Astrocyte of the hippocampus (primary cell): ENCODE measurements around the gene CCDC177.

ENCODE experiments used
- DNase-seq: peaks from one replicate; pipeline ENCODE4 v3.0.0; 2011; ENCODE audit warnings: low read depth, low spot score

The CCDC177 gene

DNA sequence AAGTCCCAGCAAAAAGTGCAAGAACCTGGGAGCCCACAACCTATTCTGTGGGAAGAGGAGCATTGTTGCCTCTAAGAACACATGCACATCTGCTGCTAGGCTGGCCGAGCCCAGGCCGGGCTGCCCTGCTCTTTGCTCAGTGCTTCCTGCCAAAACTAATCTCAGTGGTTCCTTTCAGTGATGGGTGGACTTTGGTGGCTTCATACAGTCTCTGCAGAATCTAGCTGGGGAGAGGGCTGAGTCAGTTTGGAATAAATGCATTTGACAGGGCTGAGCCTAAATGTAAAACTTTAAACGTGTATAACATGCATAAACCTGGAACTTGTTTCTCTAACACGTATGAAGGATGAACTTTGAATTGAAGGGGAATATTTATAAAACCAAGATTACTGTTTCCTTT is 44.6 kb downstream of the CCDC177 start:
- DNase-seq, result no peak

DNA sequence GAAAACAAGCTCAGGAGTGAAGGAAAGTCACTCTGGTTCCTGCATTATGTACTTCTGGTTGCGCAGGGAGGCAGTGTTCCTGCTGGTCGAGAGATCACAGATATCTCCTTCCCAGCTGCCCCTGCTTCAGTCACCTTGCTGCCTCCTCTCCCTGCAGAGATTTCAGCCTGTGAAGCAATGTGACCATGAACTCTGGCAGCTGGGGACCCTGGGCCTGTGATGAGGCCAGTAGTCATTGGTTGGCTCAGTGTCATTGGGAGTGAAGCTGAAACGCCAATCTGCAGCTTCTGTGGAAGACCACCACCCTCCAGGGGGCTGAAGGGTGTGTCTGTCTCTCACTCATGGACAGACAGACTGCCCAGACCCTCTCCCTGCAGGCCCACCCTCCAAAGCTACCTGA is 45.1 kb downstream of the CCDC177 start:
- DNase-seq, result no peak

DNA sequence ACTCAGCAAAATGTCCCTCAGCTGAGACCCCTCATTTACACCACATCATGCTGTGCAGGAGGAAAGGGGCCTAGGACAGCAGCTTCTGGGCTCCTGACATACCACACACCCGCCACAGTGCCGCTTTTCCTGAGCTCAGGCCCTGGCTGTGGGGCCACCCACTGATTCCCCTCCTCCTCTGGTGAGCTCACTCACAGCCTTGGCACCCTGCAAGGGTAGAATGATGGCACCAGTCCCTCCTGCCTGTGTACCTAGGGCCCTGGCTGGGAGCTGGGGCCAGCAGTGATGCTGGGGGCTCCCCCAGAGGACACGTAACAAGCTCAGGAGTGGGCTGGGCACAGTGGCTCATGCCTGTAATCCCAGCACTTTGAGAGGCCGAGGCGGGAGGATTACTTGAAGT is 45.7 kb downstream of the CCDC177 start:
- DNase-seq, result no peak

DNA sequence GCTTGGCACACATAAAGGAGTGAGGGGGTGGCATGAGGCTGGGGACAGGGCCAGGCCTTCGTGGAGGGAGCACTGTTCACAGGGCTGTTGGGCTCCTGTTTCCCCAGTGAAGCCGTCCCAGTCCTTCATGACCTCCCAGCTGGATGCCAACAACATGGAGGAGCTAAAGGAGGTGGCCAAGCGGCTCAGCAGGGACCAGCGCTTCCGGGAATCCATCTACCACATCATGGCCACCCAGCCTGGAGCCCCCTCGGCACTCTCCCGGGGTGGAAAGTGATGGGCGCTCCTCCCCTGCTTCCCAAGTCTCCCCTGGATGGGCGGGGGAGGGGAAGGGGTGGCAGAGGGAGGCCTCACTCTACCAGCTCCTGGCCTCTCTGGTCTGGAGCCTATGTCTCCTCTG is 46.5 kb downstream of the CCDC177 start:
- no peak for DNase-seq

DNA sequence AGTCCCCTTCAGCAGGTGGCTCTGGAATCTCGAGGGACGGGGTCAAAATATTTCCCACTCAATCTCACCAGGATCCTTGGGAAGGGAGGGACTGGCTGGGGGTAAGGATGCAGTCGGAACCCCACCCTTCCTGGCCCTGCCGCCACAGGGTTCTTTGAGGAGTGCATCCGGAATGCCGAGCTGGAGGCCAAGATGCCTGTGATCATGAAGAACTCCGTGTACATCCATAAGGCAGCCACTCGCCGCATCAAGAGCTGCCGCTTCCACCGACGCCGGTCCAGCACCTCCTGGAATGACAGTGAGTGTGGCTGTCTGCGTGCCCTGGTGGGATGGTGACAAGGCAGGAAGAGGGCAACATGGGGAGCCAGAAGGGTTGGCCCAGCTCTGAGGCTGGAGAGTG is 47.0 kb downstream of the CCDC177 start:
- no peak for DNase-seq

DNA sequence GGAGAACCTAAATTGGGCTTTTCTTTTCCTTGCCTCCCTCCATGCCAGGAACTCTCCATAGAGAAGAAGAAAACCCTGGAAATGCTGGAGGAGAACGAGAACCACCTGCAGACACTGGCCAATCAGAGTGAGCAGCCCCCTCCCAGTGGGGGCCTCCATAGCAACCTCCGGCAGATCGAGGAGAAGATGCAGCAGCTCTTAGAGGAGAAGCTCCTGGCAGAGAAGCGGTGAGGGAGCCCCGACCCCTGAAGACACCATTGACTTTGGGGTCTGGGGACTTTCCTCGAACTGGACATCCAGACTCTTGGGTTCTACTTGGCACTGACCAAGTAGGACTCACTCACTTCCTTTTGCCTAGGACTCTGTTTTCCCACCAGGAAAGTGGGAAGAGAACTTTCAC is 48.8 kb downstream of the CCDC177 start:
- no peak for DNase-seq

DNA sequence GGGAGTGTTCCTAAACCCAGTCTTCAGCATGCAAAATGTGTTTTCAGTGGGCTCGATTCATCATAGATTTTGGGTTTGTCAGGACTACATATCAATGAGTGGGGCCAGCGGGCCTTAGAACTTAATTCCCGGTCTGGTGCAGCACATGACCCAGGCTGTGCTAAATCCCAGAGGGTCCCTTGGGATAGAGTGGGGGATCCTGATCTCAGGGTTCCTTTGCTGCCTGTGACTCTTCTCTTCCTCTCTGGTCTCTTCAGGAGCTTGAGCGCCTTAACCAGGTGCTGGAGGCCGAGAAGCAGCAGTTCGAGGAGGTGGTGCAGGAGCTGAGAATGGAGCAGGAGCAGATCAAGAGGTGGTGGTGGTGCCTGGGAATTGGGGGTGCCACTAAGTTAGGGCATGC is 52.6 kb downstream of the CCDC177 start:
- no peak for DNase-seq
